ENCODE measurements around the gene ATP5MC2. TPM values are rescaled to one million over a fixed set of nuclear protein-coding genes. Genes with fewer than 3 reads are reported as not detected.
A peak's percentile ranks its signal among the peaks of the same experiment; 100 is the strongest.

Gene ATP5MC2
- total and polyA plus RNA-seq, 9 of the 15 experiments (the other 6 are each of a cell fraction or from before 2014, with no cell fraction given): 314 to 1,208 (median 468) TPM

- TF ChIP-seq TCF7L2 (IDR thresholded peaks at IDR 0.05; ENCODE audit: low read depth, low read length): no peak
- TF ChIP-seq POLR2AphosphoS2 (IDR thresholded peaks at IDR 0.05; ENCODE audit: low read length): peak; percentile 6; the same call in 1 of the 2 replicates
- TF ChIP-seq ZNF175 (CRISPR knock-in tag; IDR thresholded peaks at IDR 0.05; ENCODE audit: low read depth): peak; percentile 5; the same call in 1 of the 2 replicates
- TF ChIP-seq OTX1 (CRISPR knock-in tag; IDR thresholded peaks at IDR 0.05): no peak
- TF ChIP-seq CBFB (CRISPR knock-in tag; IDR thresholded peaks at IDR 0.05): peak; percentile 57; the same call in 1 of the 2 replicates
- TF ChIP-seq NR0B1 (IDR thresholded peaks at IDR 0.05; ENCODE audit: partially characterized antibody): no peak
- peak; percentile 62; the same call in 1 of the 2 replicates for TF ChIP-seq THRAP3 (IDR thresholded peaks at IDR 0.05; ENCODE audit: borderline replicate concordance)
- no peak for TF ChIP-seq SRSF1 (IDR thresholded peaks at IDR 0.05; ENCODE audit: low read depth, low read length)
- TF ChIP-seq ARNT (IDR thresholded peaks at IDR 0.05): 0 out of 4 replicates have a peak, but pooled peaks of 1 of the 2 experiments have one; percentile 3
- no peak for TF ChIP-seq ESRRB (CRISPR knock-in tag; IDR thresholded peaks at IDR 0.05; ENCODE audit: borderline replicate concordance)
- TF ChIP-seq NR1H2 (CRISPR knock-in tag; IDR thresholded peaks at IDR 0.05): peak; percentile 48; the same call in 1 of the 2 replicates
These were observed 744 bp downstream of the ATP5MC2 start (continued) for GRCh38 chr12:53674977-53675700.

Measured in K562 (cell line).